Smooth muscle cell (in vitro differentiated cells): Measurements from ENCODE around the gene RBM7. TPM values are rescaled to one million over a fixed set of nuclear protein-coding genes. Genes with fewer than 3 reads are reported as not detected.

Experiments
- DNase-seq: peaks from one replicate; lab custom pipeline; 2025; ENCODE audit not compliant: unreplicated experiment; lab: John Stamatoyannopoulos, UW
- H2AFZ ChIP-seq: fragments of 200-600 bp; sonication (generic); 2 replicates; pipeline ENCODE4 v1.6.0; 2016; ENCODE audit warnings: antibody characterized with exemption, low read depth, mild to moderate bottlenecking
- H3F3A ChIP-seq: fragments of 200-600 bp; sonication (generic); 2 replicates; pipeline ENCODE4 v1.6.0; 2017; ENCODE audit warnings: antibody characterized with exemption, low read depth
- H3K27ac ChIP-seq: fragments of 200-600 bp; sonication (generic); 2 replicates; pipeline ENCODE4 v1.5.1; 2016; ENCODE audit warnings: low read depth, mild to moderate bottlenecking
- H3K27me3 ChIP-seq: fragments of 200-600 bp; sonication (generic); 2 replicates; pipeline ENCODE4 v1.6.1; 2016; ENCODE audit warnings: low read depth, mild to moderate bottlenecking
- H3K36me3 ChIP-seq: fragments of 200-600 bp; sonication (generic); 2 replicates; pipeline ENCODE4 v1.5.1; 2016; ENCODE audit warnings: low read depth
- H3K4me1 ChIP-seq: fragments of 200-600 bp; sonication (generic); 2 replicates; pipeline ENCODE4 v1.5.1; 2016; ENCODE audit warnings: low read depth
- H3K4me2 ChIP-seq: fragments of 200-600 bp; sonication (generic); 2 replicates; pipeline ENCODE4 v1.6.0; 2016; ENCODE audit warnings: mild to moderate bottlenecking
- H3K4me3 ChIP-seq: fragments of 200-600 bp; sonication (generic); 2 replicates; pipeline ENCODE4 v1.5.1; 2016; ENCODE audit warnings: mild to moderate bottlenecking
- H3K79me2 ChIP-seq: fragments of 200-600 bp; sonication (generic); 2 replicates; pipeline ENCODE4 v1.6.0; 2016; ENCODE audit warnings: low read depth, mild to moderate bottlenecking
- H3K9ac ChIP-seq: fragments of 200-600 bp; sonication (generic); 2 replicates; pipeline ENCODE4 v1.6.0; 2016; ENCODE audit warnings: low read depth
- H3K9me3 ChIP-seq: fragments of 200-600 bp; sonication (generic); replicated peaks from 2 replicates; pipeline ENCODE4 v1.5.1; 2016; ENCODE audit warnings: low read depth
- H4K20me1 ChIP-seq: fragments of 200-600 bp; sonication (generic); 2 replicates; pipeline ENCODE4 v1.6.0; 2016; ENCODE audit warnings: low read depth
- CTCF ChIP-seq: fragments of 200-600 bp; sonication (generic); IDR thresholded peaks from 2 replicates; pipeline ENCODE4 v1.5.1; 2017; ENCODE audit warnings: borderline replicate concordance, mild to moderate bottlenecking, antibody characterized with exemption; ENCODE audit not compliant: insufficient read depth, poor library complexity, severe bottlenecking
- WGBS: methylation state at CpG from one replicate; pipeline ENCODE4 v1.1.7; 2016; ENCODE audit warnings: low lambda C conversion rate; 5-methylcytosine and 5-hydroxymethylcytosine counted together
- polyA plus RNA-seq: library from polyadenylated mRNA; unstranded; fragments of >200 nt; fragmentation: Nextera tagmentation; extraction: Ambion mirVana; gene quantifications from 2 replicates; pipeline ENCODE4 v1.2.1, GENCODE V29; 2016
- total RNA-seq: library from RNA; depleted of rRNA; stranded (reverse); fragments of >200 nt; gene quantifications from 2 replicates; pipeline ENCODE4 v1.2.3, GENCODE V29; 2014

RBM7 gene
- total and polyA plus RNA-seq, 2 experiments from 2014 or later, result 47.1 to 90.9 TPM

GRCh38 chr11:114449845-114450244, 49.4 kb downstream of the RBM7 start:
- 95% methylated on average over 6 of the region's 6 CpGs for WGBS
- Histone ChIP-seq H3K4me3 (no peak overlapping the region), H3K4me1 (no peaks in the 10 kb centered on the region), H4K20me1 (peaks cover 80% of the 10 kb centered on the region), H2AFZ (no peak overlapping the region), H3K27ac (no peak overlapping the region), H3K79me2 (peaks cover 50% of the 10 kb centered on the region), H3F3A (peaks cover 19% of the 10 kb centered on the region), H3K27me3 (no peaks in the 10 kb centered on the region), H3K4me2 (no peak overlapping the region), H3K9ac (no peak overlapping the region), H3K36me3 (peaks cover 13% of the 10 kb centered on the region), H3K9me3 (no peaks in the 10 kb centered on the region)
- no peak for DNase-seq
- TF ChIP-seq CTCF, result no peak

- H2AFZ ChIP-seq, result no peak overlapping the region
- peaks cover 13% of the 10 kb centered on the region for H3F3A ChIP-seq
- H3K27ac ChIP-seq, result no peak overlapping the region
- no peaks in the 10 kb centered on the region for H3K4me1 ChIP-seq
- no peak overlapping the region for H3K4me3 ChIP-seq
- WGBS, result 94% methylated on average over 3 of the region's 3 CpGs
- H3K79me2 ChIP-seq, result peaks cover 36% of the 10 kb centered on the region
- no peaks in the 10 kb centered on the region for H3K9me3 ChIP-seq
- TF ChIP-seq CTCF, result no peak
- H3K9ac ChIP-seq, result no peak overlapping the region
- DNase-seq, result no peak
- H3K4me2 ChIP-seq, result no peak overlapping the region
- no peaks in the 10 kb centered on the region for H3K27me3 ChIP-seq
- peaks cover 13% of the 10 kb centered on the region for H3K36me3 ChIP-seq
- H4K20me1 ChIP-seq, result peaks cover 67% of the 10 kb centered on the region
Measured at GRCh38 chr11:114452399-114452798, 51.9 kb downstream of the RBM7 start.

Other genes starting within 250 kb of the RBM7 start
- gene NNMT, start 104.3 kb upstream of the RBM7 start, total RNA-seq, result 397 and 495 TPM in 2 replicates
- gene NNMT, start 104.3 kb upstream of the RBM7 start, polyA plus RNA-seq, result 588 and 814 TPM in 2 replicates
- 2.0 and 3.8 TPM in 2 replicates for gene C11orf71, start 155 bp upstream of the RBM7 start, total RNA-seq
- gene C11orf71, start 155 bp upstream of the RBM7 start, polyA plus RNA-seq, result 1.3 TPM in 2 replicates
- 179 and 189 TPM in 2 replicates for gene REXO2, start 38.8 kb downstream of the RBM7 start, total RNA-seq
- 164 and 210 TPM in 2 replicates for gene REXO2, start 38.8 kb downstream of the RBM7 start, polyA plus RNA-seq
- gene NXPE1, start 159.2 kb downstream of the RBM7 start, total RNA-seq, result not detected in 2 replicates
- not detected in 2 replicates for gene NXPE1, start 159.2 kb downstream of the RBM7 start, polyA plus RNA-seq
- not detected in 2 replicates for gene NXPE4, start 195.1 kb downstream of the RBM7 start, total RNA-seq
- gene NXPE4, start 195.1 kb downstream of the RBM7 start, polyA plus RNA-seq, result 0.28 TPM in 1 of 2 replicates, not detected in the other